Putamen (tissue), 1 donor: Measurements from ENCODE around the gene KRTDAP.

Experiments used
- DNase-seq: peaks from one replicate; pipeline ENCODE4 v3.0.0-alpha.2; 2016; ENCODE audit warnings: low spot score

Gene KRTDAP

GRCh38 chr19:35490364-35490763 is at the start of gene KRTDAP:
Gene KRTDAP, minus strand, starts transcription at chr19:35490464. Its CDS starts 22 bp downstream, at chr19:35490442.
- DNase-seq = no peak

- no peak for DNase-seq
Measured at GRCh38 chr19:35539850-35540249, 49.6 kb upstream of the KRTDAP start.

- no peak for DNase-seq
Measured at GRCh38 chr19:35539314-35539713, 49.0 kb upstream of the KRTDAP start.

GRCh38 chr19:35534803-35535480 is 44.7 kb upstream of the KRTDAP start:
- DNase-seq = peak; percentile 30

- no peak for DNase-seq
Measured at GRCh38 chr19:35533822-35534392, 43.6 kb upstream of the KRTDAP start.

GRCh38 chr19:35533201-35533821 is 43.0 kb upstream of the KRTDAP start, which contains the start of gene GAPDHS:
Gene GAPDHS, plus strand, starts transcription at chr19:35533456. Its CDS starts 72 bp downstream, at chr19:35533528.
- no peak for DNase-seq

GRCh38 chr19:35531291-35531690 is 41.0 kb upstream of the KRTDAP start:
- DNase-seq = no peak

GRCh38 chr19:35529241-35530218 is 39.3 kb upstream of the KRTDAP start:
- no peak for DNase-seq

GRCh38 chr19:35528218-35529038 is 38.2 kb upstream of the KRTDAP start, which contains the start of gene SBSN:
Gene SBSN, minus strand, starts transcription at chr19:35528311. Its CDS starts 30 bp downstream, at chr19:35528281.
- DNase-seq = no peak

- no peak for DNase-seq
Measured at GRCh38 chr19:35525873-35526272, 35.6 kb upstream of the KRTDAP start.

GRCh38 chr19:35524181-35524837 is 34.0 kb upstream of the KRTDAP start:
- no peak for DNase-seq

- DNase-seq = no peak
Measured at GRCh38 chr19:35522745-35523327, 32.6 kb upstream of the KRTDAP start.

GRCh38 chr19:35521124-35521743 is 31.0 kb upstream of the KRTDAP start:
- DNase-seq = no peak

- DNase-seq = no peak
Measured at GRCh38 chr19:35519291-35519690, 29.0 kb upstream of the KRTDAP start.

- no peak for DNase-seq
Measured at GRCh38 chr19:35518313-35518712, 28.0 kb upstream of the KRTDAP start.

GRCh38 chr19:35517342-35517741 is 27.1 kb upstream of the KRTDAP start:
- no peak for DNase-seq

- DNase-seq = no peak
Measured at GRCh38 chr19:35516310-35516709, 26.0 kb upstream of the KRTDAP start.

GRCh38 chr19:35514282-35514809 is 24.1 kb upstream of the KRTDAP start:
- DNase-seq = no peak

GRCh38 chr19:35513628-35514281 is 23.5 kb upstream of the KRTDAP start, which contains the start of gene DMKN:
Gene DMKN, minus strand, starts transcription at chr19:35513649. Its CDS starts 174 bp downstream, at chr19:35513475.
- DNase-seq = peak; percentile 71
